ENCODE data around the gene RTEL1.

DNA sequence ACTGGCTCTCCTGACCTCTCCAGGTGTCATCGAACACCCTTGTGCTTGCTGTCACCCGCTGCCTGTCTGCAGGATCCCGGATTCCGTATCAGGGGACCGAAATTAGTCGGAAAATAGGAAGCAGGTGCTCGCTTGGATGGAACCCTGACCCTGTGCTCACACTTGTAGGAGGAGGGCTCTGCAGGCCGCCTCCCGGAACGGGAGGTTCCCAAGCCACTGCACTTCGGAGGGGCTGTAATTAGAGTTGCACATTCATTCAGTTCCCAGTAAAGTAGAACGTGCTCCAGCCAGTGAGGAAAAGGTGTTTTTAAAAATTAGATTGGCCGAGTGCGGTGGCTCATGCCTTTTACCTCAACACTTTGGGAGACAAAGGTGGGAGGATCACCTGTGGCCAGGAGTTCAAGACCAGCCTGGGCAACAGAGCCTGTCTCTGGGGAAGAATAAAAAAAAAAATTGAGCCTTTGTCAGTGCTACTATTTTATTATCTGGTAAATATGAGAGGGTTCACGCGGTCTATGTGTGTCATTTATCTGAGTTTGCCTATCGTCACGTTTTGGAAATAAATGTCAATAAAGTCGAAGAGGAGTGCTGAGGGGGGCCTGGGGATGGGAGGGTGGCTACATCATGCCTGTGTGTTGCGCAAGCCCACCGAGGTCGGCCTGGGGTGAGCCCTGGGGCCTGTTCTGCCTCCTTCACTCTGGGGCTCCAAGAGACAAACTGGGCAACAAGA, 29.7 kb upstream of the RTEL1 start:
- TF ChIP-seq, protein P1, sequence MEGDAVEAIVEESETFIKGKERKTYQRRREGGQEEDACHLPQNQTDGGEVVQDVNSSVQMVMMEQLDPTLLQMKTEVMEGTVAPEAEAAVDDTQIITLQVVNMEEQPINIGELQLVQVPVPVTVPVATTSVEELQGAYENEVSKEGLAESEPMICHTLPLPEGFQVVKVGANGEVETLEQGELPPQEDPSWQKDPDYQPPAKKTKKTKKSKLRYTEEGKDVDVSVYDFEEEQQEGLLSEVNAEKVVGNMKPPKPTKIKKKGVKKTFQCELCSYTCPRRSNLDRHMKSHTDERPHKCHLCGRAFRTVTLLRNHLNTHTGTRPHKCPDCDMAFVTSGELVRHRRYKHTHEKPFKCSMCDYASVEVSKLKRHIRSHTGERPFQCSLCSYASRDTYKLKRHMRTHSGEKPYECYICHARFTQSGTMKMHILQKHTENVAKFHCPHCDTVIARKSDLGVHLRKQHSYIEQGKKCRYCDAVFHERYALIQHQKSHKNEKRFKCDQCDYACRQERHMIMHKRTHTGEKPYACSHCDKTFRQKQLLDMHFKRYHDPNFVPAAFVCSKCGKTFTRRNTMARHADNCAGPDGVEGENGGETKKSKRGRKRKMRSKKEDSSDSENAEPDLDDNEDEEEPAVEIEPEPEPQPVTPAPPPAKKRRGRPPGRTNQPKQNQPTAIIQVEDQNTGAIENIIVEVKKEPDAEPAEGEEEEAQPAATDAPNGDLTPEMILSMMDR (IDR thresholded peaks at IDR 0.05; ENCODE audit: poor library complexity, severe bottlenecking), result no peak
- TF ChIP-seq EZH2 (IDR thresholded peaks at IDR 0.05; ENCODE audit: borderline replicate concordance, insufficient read depth, low read length, poor library complexity, severe bottlenecking), result no peak
- no peak for TF ChIP-seq SMC3 (conservative IDR thresholded peaks at IDR 0.05; ENCODE audit: poor library complexity)
- TF ChIP-seq EP300 (conservative IDR thresholded peaks at IDR 0.05; ENCODE audit: poor library complexity, severe bottlenecking), result no peak
